RPMI7951 (cell line): Measurements from ENCODE around the gene SORCS2. TPM values are rescaled to one million over a fixed set of nuclear protein-coding genes. Genes with fewer than 3 reads are reported as not detected.
A peak's percentile ranks its signal among the peaks of the same experiment; 100 is the strongest.

Experiments
- DNase-seq: peaks from one replicate; pipeline ENCODE4 v3.0.0-alpha.2; 2012; ENCODE audit warnings: low read depth
- total RNA-seq: library from RNA; depleted of rRNA; stranded (reverse); fragments of >200 nt; shearing (Covaris generic); gene quantifications from 2 replicates; pipeline ENCODE4 v1.2.3, GENCODE V29; 2014

SORCS2 gene
- total RNA-seq, 1 experiment from 2014 or later, result 2.0 TPM

- peak; percentile 48 for DNase-seq
Measured at GRCh38 chr4:7703688-7704087, 511.4 kb downstream of the SORCS2 start.

- DNase-seq, result no peak
Measured at GRCh38 chr4:7704091-7704490, 511.8 kb downstream of the SORCS2 start.

- DNase-seq, result no peak
Measured at GRCh38 chr4:7704625-7705024, 512.3 kb downstream of the SORCS2 start.

GRCh38 chr4:7705062-7705461 lies 512.7 kb downstream of the SORCS2 start:
- DNase-seq, result peak; percentile 25

GRCh38 chr4:7705593-7705992 lies 513.3 kb downstream of the SORCS2 start:
- DNase-seq, result peak; percentile 49

GRCh38 chr4:7708238-7708637 lies 515.9 kb downstream of the SORCS2 start:
- no peak for DNase-seq

- DNase-seq, result peak; percentile 88
Measured at GRCh38 chr4:7708981-7709380, 516.6 kb downstream of the SORCS2 start.

GRCh38 chr4:7709431-7709830 lies 517.1 kb downstream of the SORCS2 start:
- no peak for DNase-seq

GRCh38 chr4:7710126-7710525 lies 517.8 kb downstream of the SORCS2 start:
- no peak for DNase-seq

- peak; percentile 37 for DNase-seq
Measured at GRCh38 chr4:7710576-7711306, 518.4 kb downstream of the SORCS2 start.

GRCh38 chr4:7711307-7711963 lies 519.1 kb downstream of the SORCS2 start:
- no peak for DNase-seq

GRCh38 chr4:7712021-7712671 lies 519.8 kb downstream of the SORCS2 start:
- no peak for DNase-seq

- DNase-seq, result no peak
Measured at GRCh38 chr4:7713757-7714156, 521.4 kb downstream of the SORCS2 start.

GRCh38 chr4:7714176-7714575 lies 521.8 kb downstream of the SORCS2 start:
- DNase-seq, result no peak

- no peak for DNase-seq
Measured at GRCh38 chr4:7714738-7715137, 522.4 kb downstream of the SORCS2 start.

- DNase-seq, result peak; percentile 18
Measured at GRCh38 chr4:7715271-7716009, 523.1 kb downstream of the SORCS2 start.

GRCh38 chr4:7716010-7716721 lies 523.8 kb downstream of the SORCS2 start:
- DNase-seq, result no peak

- no peak for DNase-seq
Measured at GRCh38 chr4:7717161-7717560, 524.8 kb downstream of the SORCS2 start.

- no peak for DNase-seq
Measured at GRCh38 chr4:7717946-7718490, 525.7 kb downstream of the SORCS2 start.

- peak; percentile 35 for DNase-seq
Measured at GRCh38 chr4:7719354-7720174, 527.2 kb downstream of the SORCS2 start.
